HepG2 (cell line): ENCODE measurements around the gene TTC22. TPM values are rescaled to one million over a fixed set of nuclear protein-coding genes. Genes with fewer than 3 reads are reported as not detected.

Source experiments
- ATAC-seq: fragments of 200-7000 bp; cut with Tn5 transposase; 3 replicates; pipeline ENCODE4 v1.9.1; 2020; ENCODE audit warnings: mild to moderate bottlenecking, moderate library complexity
- BruUV-seq: library from RNA; stranded (reverse); fragments of 400-500 nt; replicated peaks from 2 replicates; lab custom pipeline; 2021; lab: Mats Ljungman, UMichigan
- CTCF ChIA-PET: fragments of 300-600 bp; formaldehyde crosslinking; extraction: SDS; loops from one replicate; lab custom pipeline; 2021; ENCODE audit warnings: low total read pairs, inconsistent platforms, low intra/inter-chr PET ratio; lab: Yijun Ruan, JAX
- POLR2A ChIA-PET: fragments of 350-600 bp; sonication (Branson Sonifier 250); formaldehyde crosslinking; loops from one replicate; lab custom pipeline; 2020; ENCODE audit warnings: antibody characterized with exemption, inconsistent platforms; lab: Yijun Ruan, JAX
- DNase-seq: peaks from one replicate; pipeline ENCODE4 v3.0.0-alpha.2; 2015; ENCODE audit warnings: low spot score
- FAIRE-seq: peaks from 3 replicates; lab custom pipeline; 2011; peaks lifted over from hg19 to GRCh38; lab: Jason Lieb, UNC
- H2AFZ ChIP-seq: one replicate; pipeline ENCODE4 v1.6.1; 2011; ENCODE audit warnings: low read length, inconsistent platforms
- H3K27ac ChIP-seq: fragments of 300-600 bp; 3 replicates; pipeline ENCODE4 v1.8.0; 2011; ENCODE audit warnings: mixed run types, mild to moderate bottlenecking, mixed read lengths, low read length, inconsistent platforms; ENCODE audit not compliant: insufficient read depth; ENCODE audit errors: extremely low read length
- H3K27me3 ChIP-seq, 2 experiments: fragments of 200-600 bp in 1 of 2; 2 replicates in 1 of 2; 3 replicates in 1 of 2; pipeline versions ENCODE4 v1.6.0 to v1.8.0; 2011; ENCODE audit warnings: low read length in 2 of 2, mild to moderate bottlenecking in 2 of 2, moderate library complexity in 2 of 2, inconsistent platforms in 1 of 2; ENCODE audit not compliant: insufficient read depth in 2 of 2, control insufficient read depth in 1 of 2
- H3K36me3 ChIP-seq, 2 experiments: fragments of 200-600 bp in 1 of 2; replicated peaks in 1 of 2; 2 replicates in 1 of 2; 3 replicates in 1 of 2; pipeline versions ENCODE4 v1.5.1 to v1.8.0; 2011; ENCODE audit warnings: low read length in 2 of 2, inconsistent platforms in 1 of 2; ENCODE audit not compliant: insufficient read depth in 2 of 2, control insufficient read depth in 1 of 2
- H3K4me1 ChIP-seq: 2 replicates; pipeline ENCODE4 v1.5.1; 2012; ENCODE audit warnings: low read length, inconsistent platforms; ENCODE audit not compliant: insufficient read depth
- H3K4me2 ChIP-seq: 2 replicates; pipeline ENCODE4 v1.6.0; 2011; ENCODE audit warnings: low read depth, low read length, inconsistent platforms
- H3K4me3 ChIP-seq, 3 experiments: fragments of 200-600 bp in 1 of 3; sonication (generic), shearing (Covaris generic) in 1 of 3; replicated peaks in 1 of 3; 2 replicates each; pipeline ENCODE4 v1.5.1; 2011 to 2016; ENCODE audit warnings: low read length in 3 of 3, inconsistent platforms in 2 of 3, low read depth in 2 of 3, mild to moderate bottlenecking in 2 of 3, control low read depth in 1 of 3, mixed read lengths in 1 of 3; ENCODE audit not compliant: insufficient read depth in 1 of 3
- H3K79me2 ChIP-seq: one replicate; pipeline ENCODE4 v1.6.1; 2011; ENCODE audit warnings: low read length, inconsistent platforms; ENCODE audit not compliant: insufficient read depth
- H3K9ac ChIP-seq: 2 replicates; pipeline ENCODE4 v1.6.0; 2011; ENCODE audit warnings: mild to moderate bottlenecking, low read depth, low read length, inconsistent platforms; ENCODE audit not compliant: insufficient read depth
- H3K9me3 ChIP-seq: 2 replicates; pipeline ENCODE4 v1.5.1; 2012; ENCODE audit warnings: mild to moderate bottlenecking, low read length
- H4K20me1 ChIP-seq: 2 replicates; pipeline ENCODE4 v1.6.0; 2011; ENCODE audit warnings: inconsistent platforms, mild to moderate bottlenecking, low read length, moderate library complexity; ENCODE audit not compliant: insufficient read depth
- ELF3 ChIP-seq: IDR thresholded peaks from 2 replicates; pipeline ENCODE4 v1.6.1; 2016; ENCODE audit warnings: missing genetic modification reagents, missing compliant biosample characterization
- ETV5 ChIP-seq: IDR thresholded peaks from 2 replicates; pipeline ENCODE4 v1.6.1; 2018; ENCODE audit warnings: missing biosample characterization, missing genetic modification reagents, inconsistent platforms, borderline replicate concordance
- ETV6 ChIP-seq: sonication (generic); formaldehyde crosslinking; conservative IDR thresholded peaks from 2 replicates; pipeline ENCODE4 v1.4.0; 2020; ENCODE audit warnings: missing genetic modification reagents
- NFE2L1 ChIP-seq: sonication (generic); formaldehyde crosslinking; IDR thresholded peaks from 2 replicates; pipeline ENCODE4 v1.4.0; 2020; ENCODE audit warnings: missing genetic modification reagents, mild to moderate bottlenecking, borderline replicate concordance
- PAF1 ChIP-seq: IDR thresholded peaks from 2 replicates; pipeline ENCODE4 v1.6.1; 2016; ENCODE audit warnings: missing genetic modification reagents, missing compliant biosample characterization
- PHF21A ChIP-seq: sonication (generic); formaldehyde crosslinking; IDR thresholded peaks from 2 replicates; pipeline ENCODE4 v1.5.0; 2020; ENCODE audit warnings: mild to moderate bottlenecking, missing genetic modification reagents
- SAP130 ChIP-seq: IDR thresholded peaks from 2 replicates; pipeline ENCODE4 v1.6.1; 2016; ENCODE audit warnings: low read depth
- ZBTB3 ChIP-seq: sonication (generic); formaldehyde crosslinking; IDR thresholded peaks from 2 replicates; pipeline ENCODE4 v1.4.0; 2020; ENCODE audit warnings: low read depth, mild to moderate bottlenecking, moderate library complexity, missing genetic modification reagents, borderline replicate concordance
- ZC3H4 ChIP-seq: sonication (generic); formaldehyde crosslinking; IDR thresholded peaks from 2 replicates; pipeline ENCODE4 v1.4.0; 2020; ENCODE audit warnings: missing genetic modification reagents, borderline replicate concordance
- ZFP36L1 ChIP-seq: sonication (generic); formaldehyde crosslinking; IDR thresholded peaks from 2 replicates; pipeline ENCODE4 v1.8.0; 2022; ENCODE audit warnings: mild to moderate bottlenecking, missing genetic modification reagents, moderate library complexity
- ZMAT3 ChIP-seq: sonication (generic); formaldehyde crosslinking; conservative IDR thresholded peaks from 2 replicates; pipeline ENCODE4 v1.7.0; 2021; ENCODE audit warnings: missing genetic modification reagents
- ZNF431 ChIP-seq: sonication (generic); formaldehyde crosslinking; IDR thresholded peaks from 2 replicates; pipeline ENCODE4 v1.9.0; 2022; ENCODE audit warnings: missing genetic modification reagents, low read depth, mild to moderate bottlenecking, borderline replicate concordance
- ZNF510 ChIP-seq: sonication (generic); formaldehyde crosslinking; IDR thresholded peaks from 2 replicates; pipeline ENCODE4 v1.4.0; 2020; ENCODE audit warnings: low read depth, mild to moderate bottlenecking, missing genetic modification reagents
- ZNF713 ChIP-seq: sonication (generic); formaldehyde crosslinking; IDR thresholded peaks from 2 replicates; pipeline ENCODE4 v1.4.0; 2020; ENCODE audit warnings: mild to moderate bottlenecking, missing genetic modification reagents
- ZNF879 ChIP-seq: sonication (generic); formaldehyde crosslinking; IDR thresholded peaks from 2 replicates; pipeline ENCODE4 v1.8.1; 2023; ENCODE audit warnings: missing genetic modification reagents
- WGBS: methylation state at CpG from one replicate; pipeline ENCODE4 v1.1.6; 2017; ENCODE audit warnings: low lambda C conversion rate; 5-methylcytosine and 5-hydroxymethylcytosine counted together
- in situ Hi-C: cut with HindIII; loops from 2 replicates; pipeline ENCODE4 v1.10.0; 2017; ENCODE audit warnings: low pct_unique_long_range_greater_than_20kb; ENCODE audit not compliant: extremely low pct_ligation_motif_present
- intact Hi-C: fragments of 100-400 bp; cut with micrococcal nuclease; formaldehyde crosslinking; loops from one replicate; pipeline ENCODE4 v1.10.0; 2022; ENCODE audit not compliant: unreplicated experiment
- polyA plus RNA-seq, 8 experiments: library from polyadenylated mRNA; depleted of rRNA in 3 of 8; stranded (reverse) in 7 of 8; unstranded in 1 of 8; fragments of >200 nt; fragmentation: Illumina TruSeq in 4 of 8; extraction: Trizol in 4 of 8; gene quantifications; 2 replicates each; pipeline versions ENCODE4 v1.2.1 to v1.2.3, GENCODE V29; 2011 to 2016; ENCODE audit warnings: low read depth in 4 of 8, missing spikeins in 1 of 8, mixed read lengths in 1 of 8; ENCODE audit not compliant: insufficient read depth in 1 of 8
- total RNA-seq, 5 experiments: library from RNA; depleted of rRNA; stranded (reverse); fragments of >200 nt; fragmentation: Illumina TruSeq; extraction: Trizol; gene quantifications; 2 replicates each; pipeline ENCODE4 v1.2.3, GENCODE V29; 2016; ENCODE audit warnings: low read depth in 1 of 5
- TF ChIP-seq, protein P1 (sequence below): sonication (generic); formaldehyde crosslinking; IDR thresholded peaks from 2 replicates; pipeline ENCODE4 v1.4.0; 2020; ENCODE audit warnings: missing genetic modification reagents
- TF ChIP-seq, protein P2 (sequence below): IDR thresholded peaks from 2 replicates; pipeline ENCODE4 v1.4.0; 2020; ENCODE audit warnings: mild to moderate bottlenecking, missing genetic modification reagents

Gene TTC22
- total and polyA plus RNA-seq, 2 of the 13 experiments (the other 11 are each of a cell fraction or from before 2014, with no cell fraction given) = not detected

DNA sequence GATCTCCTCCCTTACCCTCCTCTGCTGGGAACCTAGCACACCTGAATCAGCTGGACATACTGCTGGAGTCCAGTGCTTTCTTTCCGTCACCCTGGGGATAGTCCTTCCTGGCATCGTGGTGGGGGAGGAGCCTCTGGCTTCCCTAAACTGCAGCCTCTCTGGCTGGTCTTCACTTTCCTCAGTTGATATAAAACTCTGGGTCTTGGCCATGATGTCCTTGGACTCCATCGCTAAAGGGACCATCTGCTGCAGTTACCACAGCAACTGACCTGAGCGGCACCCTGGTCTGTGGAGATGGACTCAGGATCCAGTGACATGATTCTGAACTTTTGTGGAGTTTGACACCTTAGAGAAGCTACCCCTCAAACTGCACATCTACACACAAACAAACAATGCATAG is 59.6 kb downstream of the TTC22 start (continued):
- TF ChIP-seq ZBTB3 (CRISPR knock-in tag) (no peak), ZNF431 (CRISPR knock-in tag) (no peak), ETV6 (no peak), ELF3 (CRISPR knock-in tag) (no peak), ZNF713 (CRISPR knock-in tag) (no peak), ZNF879 (no peak), PHF21A (CRISPR knock-in tag) (no peak), ZC3H4 (CRISPR knock-in tag) (no peak)
- TF ChIP-seq, protein P1, sequence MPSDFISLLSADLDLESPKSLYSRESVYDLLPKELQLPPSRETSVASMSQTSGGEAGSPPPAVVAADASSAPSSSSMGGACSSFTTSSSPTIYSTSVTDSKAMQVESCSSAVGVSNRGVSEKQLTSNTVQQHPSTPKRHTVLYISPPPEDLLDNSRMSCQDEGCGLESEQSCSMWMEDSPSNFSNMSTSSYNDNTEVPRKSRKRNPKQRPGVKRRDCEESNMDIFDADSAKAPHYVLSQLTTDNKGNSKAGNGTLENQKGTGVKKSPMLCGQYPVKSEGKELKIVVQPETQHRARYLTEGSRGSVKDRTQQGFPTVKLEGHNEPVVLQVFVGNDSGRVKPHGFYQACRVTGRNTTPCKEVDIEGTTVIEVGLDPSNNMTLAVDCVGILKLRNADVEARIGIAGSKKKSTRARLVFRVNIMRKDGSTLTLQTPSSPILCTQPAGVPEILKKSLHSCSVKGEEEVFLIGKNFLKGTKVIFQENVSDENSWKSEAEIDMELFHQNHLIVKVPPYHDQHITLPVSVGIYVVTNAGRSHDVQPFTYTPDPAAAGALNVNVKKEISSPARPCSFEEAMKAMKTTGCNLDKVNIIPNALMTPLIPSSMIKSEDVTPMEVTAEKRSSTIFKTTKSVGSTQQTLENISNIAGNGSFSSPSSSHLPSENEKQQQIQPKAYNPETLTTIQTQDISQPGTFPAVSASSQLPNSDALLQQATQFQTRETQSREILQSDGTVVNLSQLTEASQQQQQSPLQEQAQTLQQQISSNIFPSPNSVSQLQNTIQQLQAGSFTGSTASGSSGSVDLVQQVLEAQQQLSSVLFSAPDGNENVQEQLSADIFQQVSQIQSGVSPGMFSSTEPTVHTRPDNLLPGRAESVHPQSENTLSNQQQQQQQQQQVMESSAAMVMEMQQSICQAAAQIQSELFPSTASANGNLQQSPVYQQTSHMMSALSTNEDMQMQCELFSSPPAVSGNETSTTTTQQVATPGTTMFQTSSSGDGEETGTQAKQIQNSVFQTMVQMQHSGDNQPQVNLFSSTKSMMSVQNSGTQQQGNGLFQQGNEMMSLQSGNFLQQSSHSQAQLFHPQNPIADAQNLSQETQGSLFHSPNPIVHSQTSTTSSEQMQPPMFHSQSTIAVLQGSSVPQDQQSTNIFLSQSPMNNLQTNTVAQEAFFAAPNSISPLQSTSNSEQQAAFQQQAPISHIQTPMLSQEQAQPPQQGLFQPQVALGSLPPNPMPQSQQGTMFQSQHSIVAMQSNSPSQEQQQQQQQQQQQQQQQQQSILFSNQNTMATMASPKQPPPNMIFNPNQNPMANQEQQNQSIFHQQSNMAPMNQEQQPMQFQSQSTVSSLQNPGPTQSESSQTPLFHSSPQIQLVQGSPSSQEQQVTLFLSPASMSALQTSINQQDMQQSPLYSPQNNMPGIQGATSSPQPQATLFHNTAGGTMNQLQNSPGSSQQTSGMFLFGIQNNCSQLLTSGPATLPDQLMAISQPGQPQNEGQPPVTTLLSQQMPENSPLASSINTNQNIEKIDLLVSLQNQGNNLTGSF (CRISPR knock-in tag) = no peak

DNA sequence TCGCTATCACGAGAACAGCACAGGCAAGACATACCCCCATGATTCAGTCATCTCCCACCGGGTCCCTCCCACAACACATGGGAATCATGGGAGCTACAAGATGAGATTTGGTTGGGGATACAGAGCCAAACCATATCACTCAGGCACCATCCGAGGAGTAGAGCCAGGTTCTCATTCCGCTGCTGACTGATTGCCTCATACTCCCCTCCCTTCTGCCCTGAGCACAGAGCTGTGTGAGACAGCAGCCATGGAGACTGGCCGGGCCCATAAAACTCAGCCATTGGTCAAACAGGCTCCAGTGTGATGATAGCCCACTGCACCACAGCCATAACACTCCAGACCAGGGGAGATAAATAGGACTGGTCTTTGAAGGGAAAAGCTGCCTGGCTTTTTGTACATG is 62.9 kb downstream of the TTC22 start:
- ChIA-PET POLR2A (no interaction called here), CTCF (no interaction called here)
- Histone ChIP-seq H3K9ac (no peak overlapping the region), H3K4me1 (no peaks in the 10 kb centered on the region), H3K4me2 (no peak overlapping the region), H3K4me3 (no peak overlapping the region), H2AFZ (no peak overlapping the region), H4K20me1 (peaks cover 2% of the 10 kb centered on the region; the same call in 1 of the 2 replicates), H3K79me2 (no peaks in the 10 kb centered on the region), H3K36me3 (peaks cover 35 to 72% of the 10 kb centered on the region in 2 experiments), H3K9me3 (no peaks in the 10 kb centered on the region), H3K27ac (no peak overlapping the region), H3K27me3 (no peaks in the 10 kb centered on the region)
- no TSS peak for BruUV-seq
- no peak for ATAC-seq
- 98% methylated on average over 4 of the region's 6 CpGs for WGBS
- DNase-seq = no peak
- in situ Hi-C loops = no loop called here
- no peak for FAIRE-seq
- intact Hi-C loops = no loop called here
- TF ChIP-seq ZMAT3 = no peak
- no peak for TF ChIP-seq SAP130 (CRISPR knock-in tag)
- no peak for TF ChIP-seq PAF1 (CRISPR knock-in tag)
- no peak for TF ChIP-seq ZNF510 (CRISPR knock-in tag)
- no peak for TF ChIP-seq NFE2L1 (CRISPR knock-in tag)
- TF ChIP-seq ETV5 (CRISPR knock-in tag) = no peak
- TF ChIP-seq, protein P2, sequence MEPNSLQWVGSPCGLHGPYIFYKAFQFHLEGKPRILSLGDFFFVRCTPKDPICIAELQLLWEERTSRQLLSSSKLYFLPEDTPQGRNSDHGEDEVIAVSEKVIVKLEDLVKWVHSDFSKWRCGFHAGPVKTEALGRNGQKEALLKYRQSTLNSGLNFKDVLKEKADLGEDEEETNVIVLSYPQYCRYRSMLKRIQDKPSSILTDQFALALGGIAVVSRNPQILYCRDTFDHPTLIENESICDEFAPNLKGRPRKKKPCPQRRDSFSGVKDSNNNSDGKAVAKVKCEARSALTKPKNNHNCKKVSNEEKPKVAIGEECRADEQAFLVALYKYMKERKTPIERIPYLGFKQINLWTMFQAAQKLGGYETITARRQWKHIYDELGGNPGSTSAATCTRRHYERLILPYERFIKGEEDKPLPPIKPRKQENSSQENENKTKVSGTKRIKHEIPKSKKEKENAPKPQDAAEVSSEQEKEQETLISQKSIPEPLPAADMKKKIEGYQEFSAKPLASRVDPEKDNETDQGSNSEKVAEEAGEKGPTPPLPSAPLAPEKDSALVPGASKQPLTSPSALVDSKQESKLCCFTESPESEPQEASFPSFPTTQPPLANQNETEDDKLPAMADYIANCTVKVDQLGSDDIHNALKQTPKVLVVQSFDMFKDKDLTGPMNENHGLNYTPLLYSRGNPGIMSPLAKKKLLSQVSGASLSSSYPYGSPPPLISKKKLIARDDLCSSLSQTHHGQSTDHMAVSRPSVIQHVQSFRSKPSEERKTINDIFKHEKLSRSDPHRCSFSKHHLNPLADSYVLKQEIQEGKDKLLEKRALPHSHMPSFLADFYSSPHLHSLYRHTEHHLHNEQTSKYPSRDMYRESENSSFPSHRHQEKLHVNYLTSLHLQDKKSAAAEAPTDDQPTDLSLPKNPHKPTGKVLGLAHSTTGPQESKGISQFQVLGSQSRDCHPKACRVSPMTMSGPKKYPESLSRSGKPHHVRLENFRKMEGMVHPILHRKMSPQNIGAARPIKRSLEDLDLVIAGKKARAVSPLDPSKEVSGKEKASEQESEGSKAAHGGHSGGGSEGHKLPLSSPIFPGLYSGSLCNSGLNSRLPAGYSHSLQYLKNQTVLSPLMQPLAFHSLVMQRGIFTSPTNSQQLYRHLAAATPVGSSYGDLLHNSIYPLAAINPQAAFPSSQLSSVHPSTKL (CRISPR knock-in tag) = no peak
- no peak for TF ChIP-seq ZFP36L1 (CRISPR knock-in tag)
